Endothelial cell of umbilical vein (primary cell): ENCODE data around the gene COL5A1. TPM values are rescaled to one million over a fixed set of nuclear protein-coding genes. Genes with fewer than 3 reads are reported as not detected.

Experiments
- BruUV-seq: library from RNA; stranded (reverse); fragments of 400-500 nt; replicated peaks from 2 replicates; lab custom pipeline; 2021; lab: Mats Ljungman, UMichigan
- CTCF ChIA-PET: fragments of 300-600, 350-600 bp; sonication (Branson Sonifier 250); formaldehyde crosslinking; loops from one replicate; lab custom pipeline; 2021; ENCODE audit warnings: antibody characterized with exemption, inconsistent platforms; lab: Charles Lee
- POLR2A ChIA-PET: fragments of 300-600, 350-600 bp; sonication (Branson Sonifier 250); formaldehyde crosslinking; loops from one replicate; lab custom pipeline; 2021; ENCODE audit warnings: antibody characterized with exemption, inconsistent platforms; lab: Charles Lee
- DNase-seq: peaks from one replicate; pipeline ENCODE4 v3.0.0-alpha.2; 2011; ENCODE audit warnings: low read depth, low spot score
- FAIRE-seq: peaks from 2 replicates; lab custom pipeline; 2011; peaks lifted over from hg19 to GRCh38; lab: Jason Lieb, UNC
- H2AFZ ChIP-seq: 2 replicates; pipeline ENCODE4 v1.6.0; 2012; ENCODE audit warnings: low read depth, low read length, control low read depth, inconsistent platforms
- H3K27ac ChIP-seq: 2 replicates; pipeline ENCODE4 v1.5.1; 2011; ENCODE audit warnings: low read depth, mild to moderate bottlenecking, control low read depth, low read length, moderate library complexity; ENCODE audit not compliant: insufficient read depth
- H3K27me3 ChIP-seq, 2 experiments: 2 replicates each; pipeline versions ENCODE4 v1.6.0 to v1.6.1; 2011; ENCODE audit warnings: low read length in 2 of 2, mixed read lengths in 1 of 2; ENCODE audit not compliant: control insufficient read depth in 2 of 2, insufficient read depth in 2 of 2
- H3K36me3 ChIP-seq, 2 experiments: 2 replicates in 1 of 2; 3 replicates in 1 of 2; pipeline ENCODE4 v1.5.1; 2011; ENCODE audit warnings: low read length in 2 of 2, mild to moderate bottlenecking in 1 of 2, moderate library complexity in 1 of 2; ENCODE audit not compliant: control insufficient read depth in 2 of 2, insufficient read depth in 2 of 2; ENCODE audit errors: extremely low read depth in 1 of 2
- H3K4me1 ChIP-seq: 3 replicates; pipeline ENCODE4 v1.5.1; 2011; ENCODE audit warnings: mild to moderate bottlenecking, low read length; ENCODE audit not compliant: control insufficient read depth, insufficient read depth; ENCODE audit errors: extremely low read depth
- H3K4me2 ChIP-seq: 2 replicates; pipeline ENCODE4 v1.6.1; 2011; ENCODE audit warnings: low read length, control low read depth, mixed read lengths; ENCODE audit not compliant: insufficient read depth
- H3K4me3 ChIP-seq, 3 experiments: fragments of 200-600 bp in 1 of 3; sonication (generic), shearing (Covaris generic) in 1 of 3; replicated peaks in 1 of 3; 2 replicates each; pipeline ENCODE4 v1.5.1; 2011 to 2016; ENCODE audit warnings: control low read depth in 3 of 3, low read length in 3 of 3, mild to moderate bottlenecking in 2 of 3, inconsistent platforms in 1 of 3, low read depth in 1 of 3, moderate library complexity in 1 of 3; ENCODE audit not compliant: insufficient read depth in 1 of 3
- H3K79me2 ChIP-seq: 2 replicates; pipeline ENCODE4 v1.6.0; 2012; ENCODE audit warnings: low read length, inconsistent platforms; ENCODE audit not compliant: control insufficient read depth, insufficient read depth
- H3K9ac ChIP-seq: replicated peaks from 2 replicates; pipeline ENCODE3; 2011; ENCODE audit warnings: low read length, control low read depth; ENCODE audit not compliant: insufficient read depth; ENCODE audit errors: extremely low read depth
- H3K9me1 ChIP-seq: replicated peaks from 3 replicates; pipeline ENCODE4 v1.6.0; 2011; ENCODE audit warnings: mild to moderate bottlenecking, low read length; ENCODE audit not compliant: control insufficient read depth, insufficient read depth; ENCODE audit errors: extremely low read depth
- H3K9me3 ChIP-seq: replicated peaks from 2 replicates; pipeline ENCODE4 v1.5.1; 2012; ENCODE audit warnings: low read length, inconsistent platforms; ENCODE audit not compliant: control insufficient read depth, insufficient read depth
- H4K20me1 ChIP-seq: replicated peaks from 2 replicates; pipeline ENCODE3; 2011; ENCODE audit warnings: mild to moderate bottlenecking, low read length; ENCODE audit not compliant: control insufficient read depth, insufficient read depth; ENCODE audit errors: extremely low read depth
- EZH2 ChIP-seq: IDR thresholded peaks from 2 replicates; pipeline ENCODE4 v1.6.1; 2012; ENCODE audit warnings: borderline replicate concordance, low read depth, mild to moderate bottlenecking, moderate library complexity, low read length, inconsistent platforms; ENCODE audit not compliant: severe bottlenecking
- FOS ChIP-seq: IDR thresholded peaks from 2 replicates; pipeline ENCODE4 v1.6.1; 2011; ENCODE audit warnings: mild to moderate bottlenecking, low read length, moderate library complexity, borderline replicate concordance; ENCODE audit not compliant: insufficient read depth
- JUN ChIP-seq: IDR thresholded peaks from 2 replicates; pipeline ENCODE4 v1.6.1; 2011; ENCODE audit warnings: borderline replicate concordance, low read depth; ENCODE audit not compliant: insufficient read length, insufficient read depth
- MYC ChIP-seq: IDR thresholded peaks from one replicate; pipeline ENCODE4 v1.6.1; 2011; ENCODE audit warnings: mild to moderate bottlenecking, low read depth, low read length
- POLR2A ChIP-seq: IDR thresholded peaks from 2 replicates; pipeline ENCODE4 v1.6.1; 2012; ENCODE audit warnings: low read depth, mild to moderate bottlenecking, control low read depth, low read length
- POLR2AphosphoS5 ChIP-seq: IDR thresholded peaks from 2 replicates; pipeline ENCODE4 v1.6.1; 2012; ENCODE audit warnings: low read depth, mild to moderate bottlenecking, control low read depth, low read length, moderate library complexity; ENCODE audit not compliant: insufficient read depth
- dilution Hi-C: fragments of 300-500 bp; cut with MboI; formaldehyde crosslinking; loops from one replicate; pipeline ENCODE4 v1.15.0; 2019; ENCODE audit warnings: low sequenced_read_pairs; ENCODE audit not compliant: extremely low pct_ligation_motif_present
- intact Hi-C: fragments of 100-400 bp; cut with micrococcal nuclease; formaldehyde crosslinking; loops from one replicate; pipeline ENCODE4 v1.10.0; 2022
- polyA plus RNA-seq, 4 experiments: library from polyadenylated mRNA; depleted of rRNA in 3 of 4; stranded (reverse) in 3 of 4; unstranded in 1 of 4; fragments of >200 nt; gene quantifications; 2 replicates each; pipeline versions ENCODE4 v1.2.1 to v1.2.3, GENCODE V29; 2011 to 2012; ENCODE audit warnings: missing spikeins in 1 of 4
- total RNA-seq: library from RNA; stranded (reverse); gene quantifications from 2 replicates; pipeline ENCODE4 v1.2.3, GENCODE V29; 2021
- TF ChIP-seq, protein P1 (sequence below): IDR thresholded peaks from 2 replicates; pipeline ENCODE4 v1.6.1; 2011; ENCODE audit not compliant: insufficient read depth, insufficient read length
- TF ChIP-seq, protein P2 (sequence below), 2 donors: IDR thresholded peaks; 1 replicate in 1 of 2; 2 replicates in 1 of 2; pipeline ENCODE4 v1.5.1; 2011; ENCODE audit warnings: low read length in 2 of 2, mild to moderate bottlenecking in 2 of 2, moderate library complexity in 2 of 2, control low read depth in 1 of 2, inconsistent platforms in 1 of 2, low read depth in 1 of 2; ENCODE audit not compliant: insufficient read depth in 1 of 2; ENCODE audit errors: extremely low read depth in 1 of 2

Gene COL5A1
- total and polyA plus RNA-seq, 2 donors (not counting 3 experiments of a cell fraction or from before 2014, with no cell fraction given), result 97.4 to 175 TPM

DNA sequence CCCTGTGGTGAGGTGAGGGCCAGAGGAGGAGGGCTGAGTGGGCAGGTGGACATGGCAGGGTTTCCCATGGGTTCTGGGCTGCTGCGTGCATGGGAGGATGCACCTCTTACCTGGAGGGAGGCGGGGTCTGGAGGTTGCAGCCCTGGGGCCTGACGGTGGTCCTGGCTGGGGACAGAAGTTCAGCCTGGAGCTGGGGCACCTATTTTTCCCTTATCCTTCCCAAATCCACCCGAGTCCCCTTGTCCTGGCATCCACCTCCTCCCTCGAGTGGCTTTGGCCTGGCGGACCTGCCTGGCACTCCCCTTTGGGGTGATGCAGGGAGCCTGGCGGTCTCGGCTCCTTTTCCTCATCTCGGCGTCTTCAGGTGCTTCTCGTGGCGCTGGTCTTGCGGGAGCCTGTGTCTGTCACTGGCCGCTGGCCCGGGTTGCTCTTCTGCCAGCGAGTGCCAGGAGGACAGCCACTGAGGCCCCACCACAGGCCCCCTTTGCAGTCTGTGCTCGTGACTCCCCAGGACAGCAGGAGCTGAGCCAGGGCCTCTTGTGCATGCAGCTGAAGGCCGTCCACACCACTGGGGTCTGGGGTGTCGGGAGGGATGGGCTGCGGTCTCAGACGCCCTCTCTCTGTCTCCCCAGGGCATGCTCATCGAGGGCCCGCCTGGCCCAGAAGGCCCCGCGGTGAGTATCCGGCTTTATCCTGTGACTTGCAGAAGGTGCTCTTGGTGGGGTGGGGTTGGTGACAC lies 96.4 kb downstream of the COL5A1 start:
- intact Hi-C loops, result no loop called here
- no peaks in the 10 kb centered on the region for H4K20me1 ChIP-seq

More for the DNA sequence above, 96.4 kb downstream of the COL5A1 start:
- no peaks in the 10 kb centered on the region for H3K27me3 ChIP-seq
- H3K9me1 ChIP-seq, result no peaks in the 10 kb centered on the region
- no peaks in the 10 kb centered on the region for H3K79me2 ChIP-seq
- no TSS peak for BruUV-seq
- CTCF ChIA-PET, result interaction anchor here (1.5 to 3.4 kb wide), 3 partner anchors 289 to 295 kb away, joined by 4 to 85 read pairs (median 25); no protein-coding TSS in a partner anchor
- H3K36me3 ChIP-seq, result peaks cover under 1 to 13% of the 10 kb centered on the region in 2 experiments
- H3K4me1 ChIP-seq, result no peaks in the 10 kb centered on the region
- H3K9ac ChIP-seq, result no peak overlapping the region
- H2AFZ ChIP-seq, result no peak overlapping the region
- no peak for DNase-seq
- H3K4me3 ChIP-seq, result no peak overlapping the region
- no peak for TF ChIP-seq EZH2
- TF ChIP-seq FOS, result no peak
- TF ChIP-seq, protein P1, sequence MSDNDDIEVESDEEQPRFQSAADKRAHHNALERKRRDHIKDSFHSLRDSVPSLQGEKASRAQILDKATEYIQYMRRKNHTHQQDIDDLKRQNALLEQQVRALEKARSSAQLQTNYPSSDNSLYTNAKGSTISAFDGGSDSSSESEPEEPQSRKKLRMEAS, result no peak
- TF ChIP-seq POLR2A, result no peak
- no peak for TF ChIP-seq POLR2AphosphoS5
- TF ChIP-seq JUN, result no peak
- TF ChIP-seq MYC, result no peak
- TF ChIP-seq, protein P2, sequence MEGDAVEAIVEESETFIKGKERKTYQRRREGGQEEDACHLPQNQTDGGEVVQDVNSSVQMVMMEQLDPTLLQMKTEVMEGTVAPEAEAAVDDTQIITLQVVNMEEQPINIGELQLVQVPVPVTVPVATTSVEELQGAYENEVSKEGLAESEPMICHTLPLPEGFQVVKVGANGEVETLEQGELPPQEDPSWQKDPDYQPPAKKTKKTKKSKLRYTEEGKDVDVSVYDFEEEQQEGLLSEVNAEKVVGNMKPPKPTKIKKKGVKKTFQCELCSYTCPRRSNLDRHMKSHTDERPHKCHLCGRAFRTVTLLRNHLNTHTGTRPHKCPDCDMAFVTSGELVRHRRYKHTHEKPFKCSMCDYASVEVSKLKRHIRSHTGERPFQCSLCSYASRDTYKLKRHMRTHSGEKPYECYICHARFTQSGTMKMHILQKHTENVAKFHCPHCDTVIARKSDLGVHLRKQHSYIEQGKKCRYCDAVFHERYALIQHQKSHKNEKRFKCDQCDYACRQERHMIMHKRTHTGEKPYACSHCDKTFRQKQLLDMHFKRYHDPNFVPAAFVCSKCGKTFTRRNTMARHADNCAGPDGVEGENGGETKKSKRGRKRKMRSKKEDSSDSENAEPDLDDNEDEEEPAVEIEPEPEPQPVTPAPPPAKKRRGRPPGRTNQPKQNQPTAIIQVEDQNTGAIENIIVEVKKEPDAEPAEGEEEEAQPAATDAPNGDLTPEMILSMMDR (IDR thresholded peaks at IDR 0.05; ENCODE audit: extremely low read depth in 1 of 2, insufficient read depth in 1 of 2, low read depth in 1 of 2, low read length in 2 of 2), result no peak
- no peak overlapping the region for H3K4me2 ChIP-seq
- H3K9me3 ChIP-seq, result no peaks in the 10 kb centered on the region
- POLR2A ChIA-PET, result no interaction called here
- no peak for FAIRE-seq
- no peak overlapping the region for H3K27ac ChIP-seq
- dilution Hi-C loops, result no loop called here
